H9 (cell line): Measurements from ENCODE around the gene PRPF6. TPM values are rescaled to one million over a fixed set of nuclear protein-coding genes. Genes with fewer than 3 reads are reported as not detected.

Source experiments
- DNase-seq: peaks from one replicate; pipeline ENCODE4 v3.0.0-alpha.2; 2017
- H2AFZ ChIP-seq: one replicate; pipeline ENCODE4 v1.6.1; 2013; ENCODE audit warnings: mild to moderate bottlenecking, low read length, control low read depth, moderate library complexity
- H2AK5ac ChIP-seq: 2 replicates; pipeline ENCODE4 v1.6.1; 2013; ENCODE audit warnings: low read length, control low read depth, mixed read lengths; ENCODE audit not compliant: insufficient read length
- H2BK120ac ChIP-seq: one replicate; pipeline ENCODE4 v1.6.1; 2013; ENCODE audit warnings: low read depth, mild to moderate bottlenecking, low read length, control low read depth, inconsistent platforms; ENCODE audit not compliant: poor library complexity, severe bottlenecking
- H2BK12ac ChIP-seq: 2 replicates; pipeline ENCODE4 v1.6.1; 2013; ENCODE audit warnings: low read length, control low read depth, mixed read lengths, low read depth; ENCODE audit not compliant: insufficient read length
- H2BK15ac ChIP-seq: 2 replicates; pipeline ENCODE4 v1.6.1; 2013; ENCODE audit warnings: low read depth, low read length, control low read depth
- H2BK20ac ChIP-seq: one replicate; pipeline ENCODE4 v1.6.1; 2013; ENCODE audit warnings: low read depth, mild to moderate bottlenecking, low read length, control low read depth, inconsistent platforms; ENCODE audit not compliant: poor library complexity, severe bottlenecking
- H2BK5ac ChIP-seq: 2 replicates; pipeline ENCODE4 v1.6.1; 2013; ENCODE audit warnings: low read length, control low read depth, mixed read lengths; ENCODE audit not compliant: insufficient read length
- H3K14ac ChIP-seq: 2 replicates; pipeline ENCODE4 v1.6.1; 2013; ENCODE audit warnings: low read length, control low read depth; ENCODE audit not compliant: insufficient read depth
- H3K18ac ChIP-seq: 2 replicates; pipeline ENCODE4 v1.6.1; 2013; ENCODE audit warnings: low read depth, mild to moderate bottlenecking, mixed read lengths, low read length, control low read depth; ENCODE audit not compliant: insufficient read length
- H3K23ac ChIP-seq: 2 replicates; pipeline ENCODE4 v1.6.1; 2013; ENCODE audit warnings: low read length, control low read depth, mixed read lengths, low read depth; ENCODE audit not compliant: insufficient read length
- H3K23me2 ChIP-seq: 2 replicates; pipeline ENCODE4 v1.6.1; 2013; ENCODE audit warnings: low read depth, mild to moderate bottlenecking, mixed read lengths, low read length, control low read depth; ENCODE audit not compliant: insufficient read length, poor library complexity, severe bottlenecking
- H3K27ac ChIP-seq: 2 replicates; pipeline ENCODE4 v1.5.1; 2013; ENCODE audit warnings: low read length, control low read depth, mixed read lengths, low read depth; ENCODE audit not compliant: insufficient read length
- H3K27me3 ChIP-seq: 2 replicates; pipeline ENCODE4 v1.6.1; 2013; ENCODE audit warnings: low read length, control low read depth, inconsistent platforms; ENCODE audit not compliant: insufficient read depth
- H3K4ac ChIP-seq: 2 replicates; pipeline ENCODE4 v1.6.1; 2013; ENCODE audit warnings: low read depth, mild to moderate bottlenecking, control low read depth, inconsistent platforms, low read length, moderate library complexity
- H3K4me1 ChIP-seq: 2 replicates; pipeline ENCODE4 v1.6.1; 2013; ENCODE audit warnings: low read length, control low read depth, inconsistent platforms; ENCODE audit not compliant: insufficient read depth
- H3K4me2 ChIP-seq: 2 replicates; pipeline ENCODE4 v1.6.1; 2013; ENCODE audit warnings: low read length, control low read depth, mixed read lengths; ENCODE audit not compliant: insufficient read length, insufficient read depth
- H3K56ac ChIP-seq: 2 replicates; pipeline ENCODE4 v1.6.1; 2013; ENCODE audit warnings: low read depth, mild to moderate bottlenecking, mixed read lengths, low read length, control low read depth; ENCODE audit not compliant: insufficient read length
- H3K79me1 ChIP-seq: 2 replicates; pipeline ENCODE4 v1.6.1; 2013; ENCODE audit warnings: low read depth, mild to moderate bottlenecking, moderate library complexity, low read length, control low read depth, inconsistent platforms; ENCODE audit not compliant: insufficient read depth, poor library complexity, severe bottlenecking
- H3K79me2 ChIP-seq: 2 replicates; pipeline ENCODE4 v1.6.1; 2013; ENCODE audit warnings: low read length, control low read depth, inconsistent platforms; ENCODE audit not compliant: insufficient read depth
- H3K9ac ChIP-seq: 2 replicates; pipeline ENCODE4 v1.6.1; 2013; ENCODE audit warnings: low read length, control low read depth, mixed read lengths; ENCODE audit not compliant: insufficient read length; ENCODE audit errors: extremely low read depth
- H3K9me3 ChIP-seq: one replicate; pipeline ENCODE4 v1.6.1; 2013; ENCODE audit warnings: low read depth, low read length, inconsistent platforms; ENCODE audit not compliant: control insufficient read depth
- H3T11ph ChIP-seq: one replicate; pipeline ENCODE4 v1.6.1; 2013; ENCODE audit warnings: mild to moderate bottlenecking, low read length, control low read depth, inconsistent platforms
- H4K20me1 ChIP-seq: one replicate; pipeline ENCODE4 v1.6.1; 2013; ENCODE audit not compliant: control insufficient read depth, insufficient read length, insufficient read depth
- H4K5ac ChIP-seq: 2 replicates; pipeline ENCODE4 v1.6.1; 2013; ENCODE audit warnings: low read depth, mild to moderate bottlenecking, mixed read lengths, low read length, control low read depth; ENCODE audit not compliant: insufficient read length
- H4K8ac ChIP-seq: replicated peaks from 2 replicates; pipeline ENCODE4 v1.6.1; 2013; ENCODE audit warnings: low read length, control low read depth, mixed read lengths, low read depth; ENCODE audit not compliant: insufficient read length
- H4K91ac ChIP-seq: 2 replicates; pipeline ENCODE4 v1.6.1; 2013; ENCODE audit warnings: low read depth, mild to moderate bottlenecking, moderate library complexity, mixed read lengths, low read length, control low read depth; ENCODE audit not compliant: insufficient read length
- H3K27ac Mint-ChIP-seq, 3 experiments: 2 replicates in 2 of 3; 3 replicates in 1 of 3; pipeline ENCODE4 v1.8.0; 2020 to 2021; ENCODE audit warnings: mixed read lengths in 3 of 3, mild to moderate bottlenecking in 1 of 3, moderate library complexity in 1 of 3
- H3K27me3 Mint-ChIP-seq: 2 replicates; pipeline ENCODE4 v1.8.0; 2021; ENCODE audit warnings: low read depth, mild to moderate bottlenecking, moderate library complexity, mixed read lengths
- H3K36me3 Mint-ChIP-seq, 3 experiments: 2 replicates in 2 of 3; 3 replicates in 1 of 3; pipeline ENCODE4 v1.8.0; 2020 to 2021; ENCODE audit warnings: low read depth in 3 of 3, mixed read lengths in 3 of 3; ENCODE audit not compliant: insufficient read depth in 1 of 3
- H3K4me1 Mint-ChIP-seq, 2 experiments: 2 replicates each; pipeline ENCODE4 v1.8.0; 2020; ENCODE audit warnings: mixed read lengths in 2 of 2
- H3K4me3 Mint-ChIP-seq, 2 experiments: 2 replicates in 1 of 2; 3 replicates in 1 of 2; pipeline ENCODE4 v1.8.0; 2020 to 2021; ENCODE audit warnings: mild to moderate bottlenecking in 2 of 2, mixed read lengths in 2 of 2, moderate library complexity in 1 of 2
- H3K9me3 Mint-ChIP-seq, 2 experiments: 2 replicates in 1 of 2; 3 replicates in 1 of 2; pipeline ENCODE4 v1.8.0; 2020; ENCODE audit warnings: mild to moderate bottlenecking in 2 of 2, mixed read lengths in 2 of 2, moderate library complexity in 1 of 2
- CTCF ChIP-seq: fragments of 200-600 bp; sonication (generic); conservative IDR thresholded peaks from 3 replicates; pipeline ENCODE4 v1.8.0; 2021; ENCODE audit warnings: antibody characterized with exemption, mild to moderate bottlenecking
- WGBS: extraction: QIAGEN DNeasy Blood & Tissue Kit; methylation state at CpG from one replicate; pipeline ENCODE4 v1.1.7; 2013; ENCODE audit warnings: missing lambda C conversion rate, low lambda C conversion rate, mixed read lengths; ENCODE audit not compliant: insufficient read length; ENCODE audit errors: extremely low coverage; 5-methylcytosine and 5-hydroxymethylcytosine counted together
- total RNA-seq: library from RNA; stranded (reverse); gene quantifications from 2 replicates; pipeline ENCODE4 v1.2.1, GENCODE V29; 2021

Gene PRPF6
- total RNA-seq, 1 experiment from 2014 or later = 87.9 TPM

- no peak overlapping the region for H4K8ac ChIP-seq
- H4K5ac ChIP-seq = no peak overlapping the region
- no peaks in the 10 kb centered on the region for H3K79me2 ChIP-seq
- H3K4me2 ChIP-seq = no peak overlapping the region
- H3K27ac ChIP-seq = no peak overlapping the region
- H2BK20ac ChIP-seq = no peak overlapping the region
- no peak overlapping the region for H2AK5ac ChIP-seq
- H2AFZ ChIP-seq = no peak overlapping the region
- no peak overlapping the region for H3K14ac ChIP-seq
- no peak overlapping the region; a peak in 1 of 7 replicates for H3K27ac Mint-ChIP-seq
- peaks cover 12 to 18% of the 10 kb centered on the region in 2 experiments for H3K4me1 Mint-ChIP-seq
- H3K36me3 Mint-ChIP-seq = peaks cover 15 to 66% (median 58%) of the 10 kb centered on the region in 3 experiments; a peak in 6 of 7 replicates
- no peak overlapping the region for H3T11ph ChIP-seq
- no peak overlapping the region for H2BK120ac ChIP-seq
- no peaks in the 10 kb centered on the region for H3K27me3 Mint-ChIP-seq
- H3K9me3 ChIP-seq = peaks cover 40% of the 10 kb centered on the region
- H3K23me2 ChIP-seq = peaks cover under 1% of the 10 kb centered on the region
- H3K79me1 ChIP-seq = no peaks in the 10 kb centered on the region
- H3K56ac ChIP-seq = no peak overlapping the region
- no peak overlapping the region for H2BK15ac ChIP-seq
- no peak for TF ChIP-seq CTCF
- no peak overlapping the region for H3K9ac ChIP-seq
- no peaks in the 10 kb centered on the region; the same call in 1 of the 2 replicates for H3K4me1 ChIP-seq
- H2BK5ac ChIP-seq = no peak overlapping the region
- H3K18ac ChIP-seq = no peak overlapping the region
- H3K27me3 ChIP-seq = no peaks in the 10 kb centered on the region
- H3K23ac ChIP-seq = no peak overlapping the region
- no peak overlapping the region for H3K4me3 Mint-ChIP-seq
- no peak for DNase-seq
- no peak overlapping the region for H4K91ac ChIP-seq
- H2BK12ac ChIP-seq = no peak overlapping the region
- peaks cover 2 to 10% of the 10 kb centered on the region in 2 experiments; a peak in 3 of 5 replicates for H3K9me3 Mint-ChIP-seq
- no peak overlapping the region for H3K4ac ChIP-seq
- WGBS = no CpG with 5 or more reads among the region's 16 CpGs
- no peaks in the 10 kb centered on the region for H4K20me1 ChIP-seq
These were observed 17.1 kb upstream of the PRPF6 start for GRCh38 chr20:63963784-63964301.
